AG09319 (cell line): ENCODE measurements around the gene HSP90B1.

Experiments used
- DNase-seq: peaks from one replicate; pipeline ENCODE4 v3.0.0-alpha.2; 2010; ENCODE audit warnings: low read depth; ENCODE audit errors: extremely low read depth
- TF ChIP-seq, protein P1 (sequence below): IDR thresholded peaks from 2 replicates; pipeline ENCODE4 v1.5.1; 2011; ENCODE audit warnings: low read depth, mild to moderate bottlenecking, inconsistent platforms, low read length, moderate library complexity

HSP90B1 gene

DNA sequence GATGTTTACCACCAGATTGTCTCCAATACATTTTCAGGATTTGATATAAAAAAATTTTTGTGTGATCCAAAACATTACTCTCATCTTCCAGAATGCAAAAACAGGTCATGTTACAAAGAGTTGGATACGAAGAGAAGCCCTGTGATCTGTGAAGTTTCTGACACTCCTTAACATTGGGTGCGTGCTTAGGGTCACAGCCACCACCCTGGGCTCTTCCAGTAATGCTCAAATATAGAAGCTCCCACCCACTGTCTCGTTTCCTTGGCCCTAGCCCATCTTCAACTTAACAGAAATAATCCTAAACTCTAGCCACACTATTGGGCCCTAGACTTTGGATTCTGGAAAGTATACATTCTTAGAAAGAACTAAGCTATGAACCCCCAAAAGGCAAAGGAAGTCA lies 32.9 kb upstream of the HSP90B1 start:
- TF ChIP-seq, protein P1, sequence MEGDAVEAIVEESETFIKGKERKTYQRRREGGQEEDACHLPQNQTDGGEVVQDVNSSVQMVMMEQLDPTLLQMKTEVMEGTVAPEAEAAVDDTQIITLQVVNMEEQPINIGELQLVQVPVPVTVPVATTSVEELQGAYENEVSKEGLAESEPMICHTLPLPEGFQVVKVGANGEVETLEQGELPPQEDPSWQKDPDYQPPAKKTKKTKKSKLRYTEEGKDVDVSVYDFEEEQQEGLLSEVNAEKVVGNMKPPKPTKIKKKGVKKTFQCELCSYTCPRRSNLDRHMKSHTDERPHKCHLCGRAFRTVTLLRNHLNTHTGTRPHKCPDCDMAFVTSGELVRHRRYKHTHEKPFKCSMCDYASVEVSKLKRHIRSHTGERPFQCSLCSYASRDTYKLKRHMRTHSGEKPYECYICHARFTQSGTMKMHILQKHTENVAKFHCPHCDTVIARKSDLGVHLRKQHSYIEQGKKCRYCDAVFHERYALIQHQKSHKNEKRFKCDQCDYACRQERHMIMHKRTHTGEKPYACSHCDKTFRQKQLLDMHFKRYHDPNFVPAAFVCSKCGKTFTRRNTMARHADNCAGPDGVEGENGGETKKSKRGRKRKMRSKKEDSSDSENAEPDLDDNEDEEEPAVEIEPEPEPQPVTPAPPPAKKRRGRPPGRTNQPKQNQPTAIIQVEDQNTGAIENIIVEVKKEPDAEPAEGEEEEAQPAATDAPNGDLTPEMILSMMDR, result no peak
- DNase-seq, result no peak

DNA sequence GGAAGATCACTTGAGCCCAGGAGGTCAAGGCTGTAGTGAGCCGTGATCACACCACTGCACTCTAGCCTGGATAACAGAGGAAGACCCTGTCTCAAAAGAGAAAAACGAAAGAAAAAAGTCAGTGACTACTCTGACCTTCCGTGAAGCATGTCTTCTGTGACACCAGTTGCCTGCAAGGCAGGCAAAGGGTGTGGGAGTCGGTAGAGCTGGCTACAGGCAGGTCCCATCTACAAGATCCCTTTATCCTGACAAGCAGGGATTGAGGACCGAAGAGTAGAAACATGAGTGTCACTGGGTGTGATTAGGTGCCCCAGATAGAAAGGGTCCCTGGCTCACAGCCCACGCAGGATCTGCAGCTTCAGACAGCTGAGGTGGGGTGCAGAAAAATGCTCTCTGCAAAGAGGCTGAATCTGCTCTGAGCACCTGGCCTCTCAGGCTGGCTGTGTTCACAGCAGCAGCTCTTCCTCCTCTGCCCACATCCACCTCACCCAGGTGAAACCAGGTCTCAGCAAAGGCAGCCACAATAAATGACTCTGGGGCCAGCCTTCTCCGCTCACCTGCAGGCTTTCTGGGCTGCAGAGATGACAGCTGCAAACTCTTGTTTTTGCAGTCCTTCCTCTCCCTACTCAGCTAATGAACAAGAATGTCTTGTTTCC lies 28.6 kb upstream of the HSP90B1 start:
- DNase-seq, result no peak
- TF ChIP-seq, protein P1, result no peak

DNA sequence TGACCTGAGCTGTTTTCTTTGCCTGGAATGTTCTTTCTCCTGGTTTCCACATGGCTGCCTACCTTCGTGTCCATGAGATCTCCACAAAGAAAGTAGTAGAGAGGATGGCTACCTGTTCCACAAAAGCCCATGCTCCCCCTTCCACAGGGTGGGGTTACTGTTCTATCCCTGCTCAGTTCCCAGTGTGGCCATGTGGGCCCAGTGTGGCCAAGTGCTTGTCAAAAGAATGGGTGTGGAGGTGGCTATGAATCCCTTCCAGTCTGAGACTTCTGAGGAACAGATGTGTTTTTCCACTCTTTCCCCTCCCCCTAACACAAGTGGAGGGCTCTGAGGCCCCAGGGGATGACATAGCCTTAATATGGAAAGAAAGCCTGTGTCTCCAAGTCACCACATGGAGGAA lies 26.2 kb upstream of the HSP90B1 start:
- TF ChIP-seq, protein P1, result no peak
- DNase-seq, result no peak

- TF ChIP-seq, protein P1, result no peak
- DNase-seq, result no peak
These were observed 24.4 kb upstream of the HSP90B1 start for GRCh38 chr12:103905730-103906349.

DNA sequence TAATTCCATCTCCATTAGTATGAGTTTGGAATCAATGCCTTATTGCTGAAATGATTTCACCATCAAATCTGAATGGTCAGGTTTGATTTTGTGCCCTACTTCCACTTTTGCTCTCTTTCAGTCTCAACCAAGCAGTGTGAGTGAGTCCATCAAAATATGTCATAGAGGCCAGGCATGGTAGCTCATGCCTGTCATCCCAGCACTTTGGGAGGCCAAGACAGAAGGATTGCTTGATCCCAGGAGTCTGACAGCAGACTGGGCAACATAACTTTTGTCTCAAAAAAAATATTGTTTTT lies 22.0 kb upstream of the HSP90B1 start:
- DNase-seq, result no peak
- TF ChIP-seq, protein P1, result no peak

DNA sequence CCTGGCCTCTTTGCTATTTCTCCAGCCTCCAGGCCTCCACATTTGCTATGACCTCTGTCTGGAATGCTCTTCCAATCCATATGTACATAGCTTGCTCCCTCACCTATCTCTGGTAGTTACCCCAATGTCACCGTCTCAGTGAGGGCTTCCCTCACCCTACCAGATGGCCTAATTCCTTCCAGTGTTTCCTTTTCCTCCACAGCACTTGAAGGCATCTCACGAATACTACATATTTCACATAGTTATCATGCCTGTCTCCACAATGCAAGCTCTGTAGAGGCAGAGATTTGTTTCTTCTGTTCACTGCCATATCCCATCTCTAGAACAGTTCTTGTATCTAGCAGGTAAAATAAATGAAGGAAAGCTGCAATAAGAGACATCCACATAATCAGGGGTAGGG lies 21.3 kb upstream of the HSP90B1 start:
- no peak for DNase-seq
- TF ChIP-seq, protein P1, result no peak

DNA sequence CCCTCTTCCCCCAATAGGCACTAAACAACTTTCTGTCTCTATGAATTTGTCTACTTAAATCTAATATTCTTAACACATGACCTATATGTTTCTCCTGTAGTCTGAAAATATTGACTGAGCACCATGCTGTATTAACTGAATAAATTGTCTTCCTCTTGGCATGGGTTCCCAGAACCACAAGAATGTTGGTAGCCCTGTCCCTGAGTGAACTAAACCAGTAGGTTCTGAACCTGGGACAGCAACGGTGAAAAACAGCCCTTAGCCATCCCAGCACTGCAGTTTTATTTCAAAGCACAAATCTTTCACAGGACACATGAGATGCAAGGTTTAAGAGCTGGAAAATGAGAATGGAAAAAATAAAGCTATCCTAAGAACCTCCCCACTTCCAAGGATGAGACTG lies 20.4 kb upstream of the HSP90B1 start:
- no peak for DNase-seq
- TF ChIP-seq, protein P1, result no peak
